HG03045 (cell line): ENCODE data around the gene ARFIP1.

Experiments
- ATAC-seq: cut with Tn5 transposase; IDR thresholded peaks from one replicate; pipeline ENCODE4 v1.9.1; 2021; ENCODE audit warnings: mild to moderate bottlenecking, moderate library complexity; ENCODE audit not compliant: unreplicated experiment

The ARFIP1 gene

DNA sequence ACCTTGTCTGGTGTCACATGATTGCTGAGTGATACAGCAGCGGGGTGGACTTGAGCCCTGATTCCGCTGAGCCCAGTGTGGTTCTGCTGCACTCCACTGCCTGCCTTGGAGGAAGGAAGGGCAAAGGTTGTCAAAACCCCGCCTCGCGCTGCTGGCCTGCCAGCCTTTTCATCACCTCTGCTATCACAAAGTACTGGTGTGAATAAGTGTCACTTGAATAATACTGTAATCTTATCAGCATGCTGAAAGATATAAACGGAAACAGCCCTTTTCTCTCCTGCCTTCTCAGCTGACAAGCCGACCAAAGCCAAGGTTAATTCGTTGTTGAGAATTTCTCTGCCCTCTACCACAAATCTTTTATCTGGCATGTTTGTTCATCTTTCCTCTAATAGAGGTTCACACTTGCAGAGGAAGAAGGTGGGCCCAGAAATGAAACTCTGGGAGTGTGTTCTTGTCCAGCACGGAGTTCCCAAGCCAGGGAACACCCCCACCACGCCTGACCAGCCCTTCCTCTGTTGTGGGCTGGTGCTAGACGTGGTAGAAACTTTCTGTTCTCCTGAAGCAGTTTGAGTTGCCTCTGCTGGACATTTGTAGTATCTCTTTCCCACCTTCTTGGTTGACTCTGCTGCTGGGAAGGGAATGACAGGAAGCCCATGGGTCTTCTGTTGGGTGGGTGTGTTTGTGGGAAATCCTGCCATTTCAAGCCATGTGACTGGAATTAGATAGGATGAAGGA lies 177.8 kb downstream of the ARFIP1 start:
- ATAC-seq, result no peak

DNA sequence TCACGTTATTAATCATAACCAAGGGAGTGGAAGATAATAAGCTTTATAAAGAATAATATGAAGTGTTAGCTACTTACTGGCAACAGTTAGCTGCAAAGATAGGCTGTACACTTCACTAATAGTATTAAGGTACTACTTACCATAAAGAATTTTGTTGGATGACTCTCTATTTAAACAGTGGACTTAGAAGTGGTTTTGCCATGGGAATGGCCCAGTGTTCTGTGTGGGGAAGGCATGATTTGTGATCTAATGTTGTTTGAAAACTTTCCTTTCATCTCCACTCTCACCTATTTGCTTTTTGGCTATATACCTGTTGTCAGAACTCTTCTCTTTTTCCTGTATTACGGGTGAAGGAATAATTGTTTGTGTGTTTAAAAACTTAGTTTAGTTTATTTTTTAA lies 179.3 kb downstream of the ARFIP1 start:
- no peak for ATAC-seq

DNA sequence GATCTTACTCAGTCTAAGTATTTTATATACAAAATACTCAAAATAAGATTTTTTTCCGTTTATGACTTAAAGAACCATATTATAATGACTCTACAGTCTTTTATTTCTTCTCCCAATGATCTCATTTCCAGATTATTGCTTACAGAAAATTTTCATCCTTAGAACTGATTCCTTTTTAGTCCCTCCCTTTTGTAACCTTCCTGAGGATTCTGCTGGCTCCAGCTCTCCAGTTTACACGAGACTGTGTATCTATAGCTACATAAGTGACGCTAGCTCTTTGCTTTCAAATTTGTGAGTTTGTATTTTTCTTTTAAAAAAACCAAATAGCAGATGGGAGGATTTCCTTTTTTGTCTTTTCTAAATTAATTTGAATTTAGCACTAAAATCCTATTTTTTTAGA lies 180.3 kb downstream of the ARFIP1 start:
- no peak for ATAC-seq

GRCh38 chr4:152961014-152961772 lies 181.4 kb downstream of the ARFIP1 start:
- ATAC-seq, result no peak

DNA sequence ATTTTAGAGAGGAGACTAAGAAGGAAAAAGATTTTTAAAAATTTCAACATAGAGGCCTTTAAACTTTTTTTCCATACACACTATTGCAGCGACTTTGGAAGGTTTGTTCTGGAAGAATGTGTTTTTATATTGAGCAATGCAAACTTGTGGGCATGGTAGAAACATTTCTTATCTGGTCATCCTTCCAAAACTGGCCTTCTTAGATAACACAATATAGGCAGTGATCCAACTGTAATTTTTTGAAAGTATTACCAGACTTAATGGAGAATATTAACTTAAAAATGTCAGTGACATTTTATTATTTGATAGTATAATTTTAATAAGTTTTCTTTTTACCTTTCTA lies 182.0 kb downstream of the ARFIP1 start:
- ATAC-seq, result no peak
